GM18507 (cell line): ENCODE results near the gene CCDC92B.
"Not testable (repeated sequence)": the region's sequence is repeated elsewhere in the genome, so short reads cannot be mapped to it uniquely, and the experiment has no call there.

ENCODE experiments used
- DNase-seq: peaks from one replicate; pipeline ENCODE4 v3.0.0; 2011; ENCODE audit warnings: low read depth; ENCODE audit not compliant: insufficient read length; ENCODE audit errors: extremely low spot score
- FAIRE-seq: peaks from 2 replicates; lab custom pipeline; 2011; peaks lifted over from hg19 to GRCh38; lab: Jason Lieb, UNC

The CCDC92B gene

GRCh38 chr17:2693561-2694380 is 55.7 kb downstream of the CCDC92B start:
- DNase-seq (no peak), FAIRE-seq (no peak)

DNA sequence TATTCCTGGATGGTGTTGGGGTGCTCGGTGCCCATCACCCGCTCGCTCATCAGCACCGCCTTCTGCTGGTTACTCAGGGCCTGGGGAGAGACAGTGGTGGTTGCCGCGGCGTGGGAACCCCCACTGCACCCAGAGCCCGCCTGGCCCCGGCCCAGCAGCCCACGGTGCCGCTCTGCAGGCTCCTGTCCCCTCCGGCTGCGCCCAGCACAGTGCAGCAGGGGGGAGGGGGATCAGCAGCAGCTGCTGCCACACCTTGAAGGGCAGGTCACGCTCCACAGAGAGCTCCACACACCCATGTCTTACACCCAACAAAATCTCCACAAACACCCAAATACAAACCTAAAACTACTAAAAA is 56.7 kb downstream of the CCDC92B start:
- DNase-seq (no peak), FAIRE-seq (no peak)

DNA sequence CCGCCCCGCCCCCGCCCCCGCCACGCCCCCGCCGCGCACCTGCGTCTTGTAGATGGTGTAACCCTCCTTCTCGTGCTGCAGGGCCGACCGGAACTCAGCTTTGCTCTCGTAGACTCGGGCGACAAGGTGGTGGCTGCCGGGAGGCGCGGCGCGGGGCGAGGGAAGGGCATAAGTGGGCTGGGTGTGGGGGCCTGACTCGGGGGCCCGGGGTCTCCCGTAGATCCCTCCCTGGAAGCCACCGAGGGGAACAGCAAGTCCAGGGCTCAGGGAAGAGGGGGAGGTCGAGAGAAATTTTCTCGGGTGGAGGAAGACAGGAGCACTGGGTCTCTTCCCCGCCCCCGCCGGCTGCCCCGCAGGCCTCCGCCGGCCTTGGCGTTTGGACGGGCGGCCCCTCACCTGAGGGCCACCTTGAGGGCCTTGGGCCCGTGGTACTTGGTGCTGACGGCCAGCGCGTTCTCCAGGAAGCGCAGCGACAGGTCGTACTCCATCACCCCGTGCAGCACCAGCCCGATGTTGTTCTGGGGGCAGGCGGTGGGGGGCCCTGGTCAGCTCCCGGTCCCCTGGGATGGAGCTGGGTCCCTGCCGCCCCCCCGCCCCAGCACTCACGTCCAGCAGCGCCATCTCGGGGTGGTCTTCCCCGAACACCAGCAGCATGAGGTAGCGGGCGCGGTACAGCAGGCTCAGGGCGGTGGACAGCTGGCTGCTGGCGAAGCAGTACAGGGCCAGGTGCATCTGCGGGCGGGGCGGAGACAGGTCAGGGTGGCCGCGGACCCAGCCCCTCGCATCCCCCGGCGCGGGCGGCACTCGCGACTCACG is 57.3 kb downstream of the CCDC92B start:
- DNase-seq (no peak), FAIRE-seq (no peak)

DNA sequence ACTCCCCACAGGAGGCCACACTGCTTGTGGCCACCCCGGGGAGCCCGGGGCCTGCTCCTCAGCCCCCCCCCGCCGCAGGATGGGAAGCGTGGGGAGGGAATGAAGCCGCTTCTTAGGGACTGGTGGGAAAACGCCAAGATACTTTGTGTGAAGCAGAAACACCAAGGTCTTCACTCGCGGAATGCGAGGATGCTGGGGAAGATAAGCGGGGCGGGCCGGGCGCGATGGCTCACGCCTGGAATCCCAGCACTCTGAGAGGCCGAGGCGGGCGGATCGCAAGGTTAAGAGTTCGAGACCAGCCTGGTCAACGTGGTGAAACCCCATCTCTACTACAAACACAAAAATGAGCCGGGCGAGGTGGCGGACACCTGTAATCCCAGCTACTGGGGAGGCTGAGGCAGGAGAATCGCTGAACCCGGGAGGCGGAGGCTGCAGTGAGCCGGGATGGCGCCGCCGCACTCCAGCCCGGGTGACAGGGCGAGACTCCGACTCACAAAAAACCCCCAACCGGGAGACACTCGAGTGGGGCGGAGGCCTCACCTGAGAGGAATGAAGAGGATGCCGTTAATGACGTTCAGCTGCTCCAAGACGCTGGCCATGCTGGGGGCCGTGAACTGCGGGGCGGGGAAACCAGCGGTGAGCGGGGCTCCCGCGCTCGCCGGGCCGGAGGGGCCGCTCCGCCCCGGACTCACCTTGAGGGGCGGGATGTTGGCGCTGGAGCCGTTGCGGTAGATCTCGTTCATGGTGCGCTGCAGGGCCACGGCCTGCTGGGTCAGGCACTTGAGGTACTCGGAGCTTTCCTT is 58.2 kb downstream of the CCDC92B start:
- FAIRE-seq, result no peak
- no peak for DNase-seq

DNA sequence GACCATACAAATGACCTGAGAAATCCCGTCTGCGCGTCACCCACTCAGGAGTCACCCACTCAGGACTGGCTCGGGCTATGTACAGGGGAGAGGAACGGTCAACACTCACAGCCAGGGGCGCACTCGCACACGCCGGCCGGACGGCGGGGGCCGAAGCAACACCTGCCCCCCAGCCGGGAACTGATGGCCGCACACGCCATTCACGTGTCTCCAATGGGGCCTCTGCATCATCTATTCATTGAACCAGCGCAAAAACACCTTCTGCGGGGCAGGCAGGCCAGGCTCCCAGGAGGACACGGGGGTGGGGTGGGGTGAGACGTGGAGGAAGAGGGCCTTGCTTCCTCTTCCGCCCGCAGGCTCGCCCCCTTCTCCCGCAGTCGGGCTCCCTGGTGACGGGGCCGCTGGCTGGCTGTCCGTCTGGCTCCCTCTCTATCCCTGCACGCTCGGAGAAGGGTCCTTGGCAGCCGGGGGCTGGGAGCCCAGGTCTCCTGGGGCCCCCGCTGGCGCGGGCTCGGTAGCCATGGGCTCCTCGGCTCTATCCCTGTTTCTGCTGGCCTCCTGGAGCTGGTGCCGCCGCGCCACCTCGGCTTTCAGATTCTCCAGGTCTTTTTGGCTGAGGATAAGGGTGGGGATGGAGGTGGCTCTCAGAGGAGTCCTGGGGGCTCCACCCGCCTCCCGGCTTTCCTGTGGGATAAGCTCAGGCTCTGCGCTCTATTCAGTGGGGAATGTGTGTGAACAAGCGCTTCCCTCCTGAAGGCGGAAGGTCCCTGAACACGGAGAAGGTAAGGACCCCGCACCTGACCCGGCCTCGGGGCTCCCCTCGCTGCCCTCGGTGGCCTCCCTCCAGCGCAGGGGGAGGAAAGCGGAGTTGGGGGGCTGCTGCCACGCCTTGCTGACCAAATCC is 59.0 kb downstream of the CCDC92B start:
- no peak for DNase-seq
- FAIRE-seq, result no peak

DNA sequence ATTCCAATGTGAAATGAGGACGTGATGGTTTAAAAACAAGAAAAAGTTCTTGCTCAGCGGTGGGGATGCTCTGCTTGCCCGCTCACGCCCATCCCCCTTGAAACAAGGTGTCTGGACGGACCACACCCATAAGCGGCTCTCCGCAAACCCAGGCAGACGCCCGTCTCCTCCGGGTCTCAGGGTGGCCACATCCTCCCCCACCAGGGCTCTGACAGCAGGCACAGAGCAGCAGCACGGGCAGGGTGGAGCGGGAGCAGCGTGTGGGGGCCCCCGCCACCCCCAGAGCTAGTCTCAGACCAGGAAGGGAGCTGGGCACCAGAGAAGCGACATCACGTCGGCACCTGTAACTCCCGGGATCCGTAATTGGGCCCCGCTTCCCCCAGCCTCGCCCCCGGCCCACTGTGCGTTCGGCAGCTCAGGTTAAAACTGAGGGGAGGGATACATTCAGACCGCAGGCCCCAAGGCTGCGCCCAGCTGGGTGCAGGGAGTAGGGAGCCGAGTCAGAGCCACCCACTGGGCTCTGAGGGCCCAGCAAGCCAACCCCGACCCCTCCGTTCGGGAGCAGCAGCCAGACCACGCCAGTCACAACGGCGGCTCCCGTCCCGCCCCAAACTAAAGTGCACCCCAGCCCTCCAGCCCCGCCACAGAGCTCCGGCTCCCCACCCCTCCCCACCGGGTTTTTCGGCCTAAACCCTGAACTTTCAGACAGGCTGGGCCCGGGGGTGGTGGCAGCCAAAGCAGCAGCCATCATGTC is 59.9 kb downstream of the CCDC92B start:
- FAIRE-seq (no peak), DNase-seq (no peak)

GRCh38 chr17:2688351-2689342 is 60.8 kb downstream of the CCDC92B start:
- DNase-seq, result no peak
- no peak for FAIRE-seq

DNA sequence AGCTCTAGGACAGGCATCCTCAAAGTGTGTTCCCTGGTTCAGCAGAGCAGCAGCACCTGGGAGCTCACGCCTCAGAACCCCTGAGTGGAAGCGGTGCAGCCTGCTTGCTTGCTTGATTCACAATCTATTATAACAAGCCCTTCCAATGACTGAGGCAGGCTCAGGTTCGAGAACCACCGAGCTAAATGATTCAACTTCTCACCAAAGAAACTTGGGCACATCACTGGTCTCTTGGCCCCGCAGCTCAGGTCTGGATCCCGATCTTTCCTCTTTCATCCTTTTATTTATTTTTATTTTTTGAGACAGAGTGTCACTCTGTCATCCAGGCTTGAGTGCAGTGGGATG is 62.4 kb downstream of the CCDC92B start:
- no peak for FAIRE-seq
- DNase-seq, result no peak

DNA sequence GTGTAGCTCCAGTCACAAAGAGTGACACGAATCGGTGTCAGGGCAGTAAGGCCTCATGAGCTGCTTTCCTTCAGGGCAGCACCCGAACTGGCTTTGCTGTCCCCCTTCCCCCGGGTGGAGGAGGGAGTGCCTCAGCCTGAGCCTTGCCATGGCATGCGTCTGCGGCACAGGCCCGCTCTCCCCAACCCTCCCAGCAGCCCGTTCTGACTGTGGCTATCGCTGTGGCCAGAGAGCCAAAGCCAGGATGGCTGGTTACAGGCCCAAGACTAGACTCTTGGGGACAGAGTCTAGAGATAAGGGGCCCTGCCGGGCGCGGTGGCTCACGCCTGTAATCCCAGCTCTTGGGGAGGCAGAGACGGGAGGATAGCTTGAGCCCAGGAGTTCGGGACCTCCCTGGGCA is 63.8 kb downstream of the CCDC92B start:
- DNase-seq (no peak), FAIRE-seq (no peak)

- DNase-seq (no peak), FAIRE-seq (no peak)
Measured at GRCh38 chr17:2684549-2684948, 64.9 kb downstream of the CCDC92B start.

- FAIRE-seq, result no peak
Measured at GRCh38 chr17:2683912-2684311, 65.5 kb downstream of the CCDC92B start.

DNA sequence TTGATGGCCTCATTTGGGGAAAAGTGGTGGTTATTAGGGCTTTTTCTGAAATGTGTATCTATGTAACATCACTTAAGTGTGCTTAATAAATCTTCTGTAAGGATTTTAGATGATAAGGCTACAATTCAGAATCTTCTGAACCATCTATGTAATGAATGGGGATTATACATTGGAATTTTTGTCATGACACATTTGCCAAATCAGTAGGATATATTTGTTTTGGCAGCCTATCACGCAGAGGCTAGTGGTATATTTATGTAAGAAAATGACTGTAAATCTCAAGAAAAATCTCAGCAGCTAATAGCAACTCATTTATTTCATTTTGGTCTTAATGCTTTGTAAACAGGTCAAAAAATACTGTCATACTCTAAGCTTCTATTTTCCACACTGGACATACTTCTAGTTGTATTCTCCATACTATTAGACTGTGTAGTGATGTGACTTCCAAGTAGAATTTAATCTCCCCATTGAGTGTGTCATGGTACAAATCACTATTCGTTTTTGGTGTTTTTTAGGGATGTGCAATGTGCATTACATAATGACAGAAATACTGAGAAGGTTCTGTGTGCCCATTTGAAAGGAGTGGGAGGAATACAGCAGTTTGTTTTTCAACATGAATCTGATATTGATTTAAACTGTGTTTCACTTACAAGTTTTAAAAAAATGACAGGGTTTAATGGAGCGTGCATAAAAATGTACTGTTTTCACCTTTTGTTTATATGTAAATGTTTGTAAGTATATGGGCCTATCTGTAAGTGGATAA is 67.1 kb downstream of the CCDC92B start:
- no peak for FAIRE-seq
- no peak for DNase-seq

More at GRCh38 chr17:2683912-2684311, 65.5 kb downstream of the CCDC92B start:
- no peak for DNase-seq

- no peak for DNase-seq
- no peak for FAIRE-seq
Measured at GRCh38 chr17:2681650-2682049, 67.8 kb downstream of the CCDC92B start.

DNA sequence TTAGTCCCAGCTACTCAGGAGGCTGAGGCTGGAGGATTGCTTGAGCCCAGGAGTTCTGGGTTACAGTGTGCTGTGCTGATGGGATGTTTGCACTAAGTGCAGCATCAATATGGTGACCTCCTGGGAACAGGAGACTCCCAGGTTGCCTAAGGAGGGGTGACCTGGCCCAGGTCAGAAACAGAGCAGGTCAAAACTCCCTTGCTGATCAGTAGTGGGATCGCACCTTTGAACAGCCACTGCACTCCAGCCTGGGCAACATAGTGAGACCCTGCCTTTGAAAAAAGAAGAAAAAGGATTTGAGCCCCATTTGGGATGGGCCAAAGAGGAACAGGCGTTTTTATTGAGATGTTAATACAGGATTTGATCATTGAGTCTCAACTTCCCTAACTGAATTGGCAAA is 68.5 kb downstream of the CCDC92B start:
- FAIRE-seq (no peak), DNase-seq (no peak)

- not testable (repeated sequence) for DNase-seq, FAIRE-seq
Measured at GRCh38 chr17:2679247-2679646, 70.2 kb downstream of the CCDC92B start.
